Hepatocyte (in vitro differentiated cells): ENCODE data around the gene CNR1. TPM values are rescaled to one million over a fixed set of nuclear protein-coding genes. Genes with fewer than 3 reads are reported as not detected.

Experiments
- DNase-seq: peaks from one replicate; pipeline ENCODE4 v3.0.0-alpha.2; 2016; ENCODE audit warnings: low spot score
- H2AFZ ChIP-seq: fragments of 200-600 bp; sonication (generic); 2 replicates; pipeline ENCODE4 v1.6.0; 2016; ENCODE audit warnings: antibody characterized with exemption, mild to moderate bottlenecking
- H3K27ac ChIP-seq: fragments of 200-600 bp; sonication (generic); 2 replicates; pipeline ENCODE4 v1.5.1; 2016; ENCODE audit warnings: mild to moderate bottlenecking
- H3K27me3 ChIP-seq: fragments of 200-600 bp; sonication (generic); 2 replicates; pipeline ENCODE4 v1.6.1; 2016
- H3K36me3 ChIP-seq: fragments of 200-600 bp; sonication (generic); replicated peaks from 2 replicates; pipeline ENCODE4 v1.5.1; 2016; ENCODE audit warnings: low read depth; ENCODE audit not compliant: insufficient read depth
- H3K4me1 ChIP-seq: fragments of 200-600 bp; sonication (generic); 2 replicates; pipeline ENCODE4 v1.5.1; 2016; ENCODE audit warnings: mild to moderate bottlenecking, moderate library complexity; ENCODE audit not compliant: insufficient read depth
- H3K4me2 ChIP-seq: fragments of 200-600 bp; sonication (generic); 2 replicates; pipeline ENCODE4 v1.6.0; 2016
- H3K4me3 ChIP-seq: fragments of 200-600 bp; sonication (generic); 2 replicates; pipeline ENCODE4 v1.5.1; 2016; ENCODE audit warnings: mild to moderate bottlenecking
- H3K79me2 ChIP-seq: fragments of 200-600 bp; sonication (generic); 2 replicates; pipeline ENCODE4 v1.6.0; 2017; ENCODE audit warnings: mild to moderate bottlenecking
- H3K9me2 ChIP-seq: fragments of 200-600 bp; sonication (generic); replicated peaks from 2 replicates; pipeline ENCODE4 v1.6.0; 2017; ENCODE audit warnings: mild to moderate bottlenecking; ENCODE audit not compliant: insufficient read depth
- H3K9me3 ChIP-seq: fragments of 200-600 bp; sonication (generic); 2 replicates; pipeline ENCODE4 v1.5.1; 2016; ENCODE audit warnings: low read depth, mild to moderate bottlenecking
- H4K20me1 ChIP-seq: fragments of 200-600 bp; sonication (generic); 2 replicates; pipeline ENCODE4 v1.6.0; 2016; ENCODE audit warnings: mild to moderate bottlenecking; ENCODE audit not compliant: insufficient read depth, poor library complexity, severe bottlenecking
- EZH2 ChIP-seq: fragments of 200-600 bp; sonication (generic); IDR thresholded peaks from 2 replicates; pipeline ENCODE4 v1.6.1; 2016; ENCODE audit warnings: antibody characterized with exemption, mild to moderate bottlenecking, borderline replicate concordance
- EZH2phosphoT487 ChIP-seq: fragments of 200-600 bp; sonication (generic); IDR thresholded peaks from one replicate; pipeline ENCODE4 v1.6.1; 2018; ENCODE audit warnings: antibody characterized with exemption, mild to moderate bottlenecking, low read depth, moderate library complexity; ENCODE audit not compliant: unreplicated experiment, severe bottlenecking
- WGBS: methylation state at CpG from one replicate; pipeline ENCODE4 v1.1.6; 2016; ENCODE audit warnings: low lambda C conversion rate; ENCODE audit errors: missing lambda C conversion rate; 5-methylcytosine and 5-hydroxymethylcytosine counted together
- polyA plus RNA-seq: library from polyadenylated mRNA; unstranded; fragments of >200 nt; fragmentation: Nextera tagmentation; extraction: Ambion mirVana; gene quantifications from 2 replicates; pipeline ENCODE4 v1.2.1, GENCODE V29; 2016
- total RNA-seq: library from RNA; depleted of rRNA; stranded (reverse); fragments of >200 nt; gene quantifications from 2 replicates; pipeline ENCODE4 v1.2.3, GENCODE V29; 2014
- TF ChIP-seq, protein P1 (sequence below): fragments of 200-600 bp; sonication (generic); IDR thresholded peaks from 2 replicates; pipeline ENCODE4 v1.5.1; 2016; ENCODE audit warnings: antibody characterized with exemption, mild to moderate bottlenecking; ENCODE audit not compliant: poor library complexity

Gene CNR1
- total and polyA plus RNA-seq, 2 experiments from 2014 or later: 1.1 to 5.2 TPM

DNA sequence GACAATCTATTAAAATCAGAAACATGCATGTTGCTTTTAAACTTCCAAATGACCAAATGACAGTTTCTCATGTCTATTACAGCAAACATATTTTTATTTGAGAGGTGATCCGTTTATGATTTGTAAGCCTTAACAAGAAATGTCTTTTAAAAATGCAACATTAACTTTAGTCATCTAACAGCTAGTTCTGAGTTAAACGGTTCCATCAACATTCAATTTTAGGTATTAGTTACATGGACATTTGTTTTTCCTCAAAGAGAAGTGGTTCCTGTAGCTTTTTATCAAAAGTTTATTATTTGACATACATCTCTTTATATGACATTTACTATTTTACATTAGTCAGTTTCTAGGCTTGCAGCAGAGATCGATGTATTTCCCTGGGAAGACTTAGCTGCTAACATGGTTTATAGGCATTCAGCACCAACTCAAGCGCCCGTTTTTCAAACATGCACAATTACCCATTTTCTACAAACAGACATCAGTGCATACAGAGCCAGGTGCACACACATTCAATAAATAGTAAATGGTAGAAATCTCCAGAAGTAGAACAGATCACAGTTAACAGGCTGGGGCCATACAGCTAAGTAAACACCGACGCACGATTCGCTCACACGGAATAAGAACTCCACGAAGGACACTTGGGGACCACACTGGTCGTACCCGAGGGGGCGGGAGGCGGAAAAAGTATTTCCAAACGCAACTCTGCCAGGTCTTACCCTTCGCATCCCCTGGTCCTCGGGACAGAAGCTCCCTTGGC lies 882 bp downstream of the CNR1 start:
- no peaks in the 10 kb centered on the region for H4K20me1 ChIP-seq
- peak overlapping the region; percentile 100 for H3K4me2 ChIP-seq
- peak; percentile 5 for DNase-seq
- no peaks in the 10 kb centered on the region for H3K9me2 ChIP-seq
- peaks cover 62% of the 10 kb centered on the region for H3K27me3 ChIP-seq
- H2AFZ ChIP-seq: peak overlapping the region; percentile 87
- peaks cover 10% of the 10 kb centered on the region for H3K4me1 ChIP-seq
- H3K9me3 ChIP-seq: no peaks in the 10 kb centered on the region
- no peak for TF ChIP-seq EZH2phosphoT487
- TF ChIP-seq EZH2: no peak
- TF ChIP-seq, protein P1, sequence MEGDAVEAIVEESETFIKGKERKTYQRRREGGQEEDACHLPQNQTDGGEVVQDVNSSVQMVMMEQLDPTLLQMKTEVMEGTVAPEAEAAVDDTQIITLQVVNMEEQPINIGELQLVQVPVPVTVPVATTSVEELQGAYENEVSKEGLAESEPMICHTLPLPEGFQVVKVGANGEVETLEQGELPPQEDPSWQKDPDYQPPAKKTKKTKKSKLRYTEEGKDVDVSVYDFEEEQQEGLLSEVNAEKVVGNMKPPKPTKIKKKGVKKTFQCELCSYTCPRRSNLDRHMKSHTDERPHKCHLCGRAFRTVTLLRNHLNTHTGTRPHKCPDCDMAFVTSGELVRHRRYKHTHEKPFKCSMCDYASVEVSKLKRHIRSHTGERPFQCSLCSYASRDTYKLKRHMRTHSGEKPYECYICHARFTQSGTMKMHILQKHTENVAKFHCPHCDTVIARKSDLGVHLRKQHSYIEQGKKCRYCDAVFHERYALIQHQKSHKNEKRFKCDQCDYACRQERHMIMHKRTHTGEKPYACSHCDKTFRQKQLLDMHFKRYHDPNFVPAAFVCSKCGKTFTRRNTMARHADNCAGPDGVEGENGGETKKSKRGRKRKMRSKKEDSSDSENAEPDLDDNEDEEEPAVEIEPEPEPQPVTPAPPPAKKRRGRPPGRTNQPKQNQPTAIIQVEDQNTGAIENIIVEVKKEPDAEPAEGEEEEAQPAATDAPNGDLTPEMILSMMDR: no peak
- H3K27ac ChIP-seq: peak overlapping the region; percentile 14
- whole genome bisulfite sequencing: 8% methylated on average over 18 of the region's 18 CpGs
- H3K4me3 ChIP-seq: peak overlapping the region; percentile 84
- H3K36me3 ChIP-seq: no peaks in the 10 kb centered on the region
- no peaks in the 10 kb centered on the region for H3K79me2 ChIP-seq

DNA sequence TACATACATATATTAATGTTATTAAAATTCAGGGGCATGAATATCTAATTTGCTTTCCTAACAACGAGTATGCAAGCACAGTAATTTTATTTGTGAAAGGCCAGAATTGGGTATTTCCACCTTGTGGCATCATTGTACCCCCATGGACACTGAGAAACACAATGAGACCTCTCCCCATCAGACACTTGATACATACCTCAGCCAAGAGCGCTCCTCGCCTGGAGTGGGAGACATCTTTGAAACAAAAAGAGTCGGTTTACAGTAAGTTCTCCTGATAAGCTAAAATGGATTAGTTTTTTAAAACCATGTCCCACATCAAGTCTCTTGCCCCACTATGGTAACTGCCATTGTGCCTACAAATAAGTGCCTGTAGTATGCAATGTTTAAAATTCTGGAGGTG lies 2.1 kb downstream of the CNR1 start:
- H3K4me3 ChIP-seq: no peak overlapping the region
- H3K27me3 ChIP-seq: peaks cover 54% of the 10 kb centered on the region
- WGBS: 75% methylated on average over 4 of the region's 4 CpGs
- TF ChIP-seq, protein P1: no peak
- TF ChIP-seq EZH2 (no peak), EZH2phosphoT487 (no peak)
- H4K20me1 ChIP-seq: no peaks in the 10 kb centered on the region
- peaks cover 10% of the 10 kb centered on the region for H3K4me1 ChIP-seq
- H3K36me3 ChIP-seq: no peaks in the 10 kb centered on the region
- no peaks in the 10 kb centered on the region for H3K79me2 ChIP-seq
- no peak overlapping the region for H2AFZ ChIP-seq
- H3K27ac ChIP-seq: no peak overlapping the region
- no peak overlapping the region for H3K4me2 ChIP-seq
- no peaks in the 10 kb centered on the region for H3K9me2 ChIP-seq
- H3K9me3 ChIP-seq: no peaks in the 10 kb centered on the region
- DNase-seq: no peak

DNA sequence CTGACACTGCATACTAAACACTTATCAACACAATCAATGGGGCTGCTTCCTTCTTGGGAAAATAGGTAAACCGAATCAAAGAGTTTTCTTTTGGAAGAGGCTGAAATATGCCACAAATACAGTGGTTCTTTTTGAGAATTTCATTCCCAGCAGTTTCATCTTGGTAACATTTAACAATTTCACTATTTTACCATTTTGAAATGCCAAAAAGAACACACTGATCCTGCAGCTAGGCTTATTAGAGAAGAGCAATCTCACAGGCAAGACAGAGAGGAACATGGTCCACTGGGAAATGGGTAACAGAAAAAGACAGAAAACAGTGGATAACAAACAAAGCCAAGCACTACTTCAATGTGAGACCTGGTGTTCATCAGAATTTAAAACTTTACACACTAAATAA lies 2.5 kb downstream of the CNR1 start:
- Histone ChIP-seq H4K20me1 (no peaks in the 10 kb centered on the region), H2AFZ (no peak overlapping the region), H3K27me3 (peaks cover 50% of the 10 kb centered on the region), H3K36me3 (no peaks in the 10 kb centered on the region), H3K4me1 (peaks cover 10% of the 10 kb centered on the region), H3K9me3 (no peaks in the 10 kb centered on the region), H3K79me2 (no peaks in the 10 kb centered on the region), H3K9me2 (no peaks in the 10 kb centered on the region), H3K4me2 (no peak overlapping the region), H3K27ac (no peak overlapping the region), H3K4me3 (no peak overlapping the region)
- no peak for DNase-seq
- 93% methylated on average over 1 of the region's 1 CpG for WGBS
- TF ChIP-seq EZH2: no peak
- no peak for TF ChIP-seq EZH2phosphoT487
- TF ChIP-seq, protein P1: no peak
